ENCODE data around the gene TMEM50A.
"Not testable (repeated sequence)": the region's sequence is repeated elsewhere in the genome, so short reads cannot be mapped to it uniquely, and the experiment has no call there.

DNA sequence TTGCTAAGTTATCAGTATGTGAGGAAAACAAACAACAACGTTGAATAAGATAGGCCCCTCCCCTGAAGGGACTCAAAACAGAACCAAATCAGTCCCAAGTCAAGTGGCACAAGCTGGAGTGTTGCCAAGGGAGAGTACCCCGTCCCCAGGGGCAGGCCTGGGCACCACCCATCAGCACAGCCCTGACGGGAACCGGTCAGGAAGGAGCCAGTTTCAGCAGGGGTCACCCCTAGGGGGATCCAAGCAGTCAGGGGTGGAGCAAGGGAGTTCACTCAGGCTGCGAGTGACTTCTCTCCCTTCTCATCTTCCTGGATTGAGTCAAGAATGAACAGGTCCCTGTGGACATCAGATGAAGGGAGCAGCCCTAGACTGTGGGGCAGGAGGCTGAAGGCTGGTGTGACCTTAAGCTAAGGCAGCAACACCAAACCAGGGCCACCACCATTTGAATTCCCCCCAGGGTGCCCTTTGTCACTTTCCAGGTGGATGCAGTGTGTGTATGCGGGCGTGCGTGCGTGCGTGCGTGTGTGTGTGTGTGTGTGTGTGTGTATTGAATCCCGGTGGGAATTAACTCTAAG lies 67.7 kb downstream of the TMEM50A start:
- TF ChIP-seq, protein P1, sequence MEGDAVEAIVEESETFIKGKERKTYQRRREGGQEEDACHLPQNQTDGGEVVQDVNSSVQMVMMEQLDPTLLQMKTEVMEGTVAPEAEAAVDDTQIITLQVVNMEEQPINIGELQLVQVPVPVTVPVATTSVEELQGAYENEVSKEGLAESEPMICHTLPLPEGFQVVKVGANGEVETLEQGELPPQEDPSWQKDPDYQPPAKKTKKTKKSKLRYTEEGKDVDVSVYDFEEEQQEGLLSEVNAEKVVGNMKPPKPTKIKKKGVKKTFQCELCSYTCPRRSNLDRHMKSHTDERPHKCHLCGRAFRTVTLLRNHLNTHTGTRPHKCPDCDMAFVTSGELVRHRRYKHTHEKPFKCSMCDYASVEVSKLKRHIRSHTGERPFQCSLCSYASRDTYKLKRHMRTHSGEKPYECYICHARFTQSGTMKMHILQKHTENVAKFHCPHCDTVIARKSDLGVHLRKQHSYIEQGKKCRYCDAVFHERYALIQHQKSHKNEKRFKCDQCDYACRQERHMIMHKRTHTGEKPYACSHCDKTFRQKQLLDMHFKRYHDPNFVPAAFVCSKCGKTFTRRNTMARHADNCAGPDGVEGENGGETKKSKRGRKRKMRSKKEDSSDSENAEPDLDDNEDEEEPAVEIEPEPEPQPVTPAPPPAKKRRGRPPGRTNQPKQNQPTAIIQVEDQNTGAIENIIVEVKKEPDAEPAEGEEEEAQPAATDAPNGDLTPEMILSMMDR (IDR thresholded peaks at IDR 0.05; ENCODE audit: low read depth, low read length, poor library complexity, severe bottlenecking) = not testable (repeated sequence)
- TF ChIP-seq EZH2phosphoT487 (IDR thresholded peaks at IDR 0.05; ENCODE audit: borderline replicate concordance, low read length) = not testable (repeated sequence)
